ENCODE data around the gene KCNE1.

GRCh38 chr21:34521561-34521960 is 9.6 kb upstream of the KCNE1 start:
- TF ChIP-seq CTCF (IDR thresholded peaks at IDR 0.05), result no peak
- TF ChIP-seq POLR2A (IDR thresholded peaks at IDR 0.05), result no peak
